H1 (cell line): ENCODE measurements around the gene TMEM59L. TPM values are rescaled to one million over a fixed set of nuclear protein-coding genes. Genes with fewer than 3 reads are reported as not detected.

ENCODE experiments used
- CTCF ChIA-PET: fragments of 300-600 bp; sonication (Branson Sonifier 250); formaldehyde crosslinking; loops from one replicate; lab custom pipeline; 2021; ENCODE audit not compliant: partially characterized antibody; lab: Charles Lee
- POLR2A ChIA-PET: fragments of 300-600 bp; sonication (Branson Sonifier 250); formaldehyde crosslinking; loops from one replicate; lab custom pipeline; 2021; ENCODE audit warnings: inconsistent platforms; ENCODE audit not compliant: partially characterized antibody; lab: Charles Lee
- DNase-seq, 2 experiments: peaks; one replicate each; pipeline versions ENCODE4 v3.0.0 to v3.0.0-alpha.2; 2010 to 2022; ENCODE audit warnings: low spot score in 2 of 2, low read depth in 1 of 2, mixed read lengths in 1 of 2
- FAIRE-seq: peaks from 2 replicates; lab custom pipeline; 2011; peaks lifted over from hg19 to GRCh38; lab: Jason Lieb, UNC
- H2AFZ ChIP-seq: 2 replicates; pipeline ENCODE4 v1.8.1; 2012; ENCODE audit warnings: low read length, inconsistent platforms
- H2AK5ac ChIP-seq: 2 replicates; pipeline ENCODE4 v1.6.1; 2013; ENCODE audit warnings: low read depth, low read length
- H2BK120ac ChIP-seq: replicated peaks from 2 replicates; pipeline ENCODE3; 2013; ENCODE audit warnings: low read depth, low read length, inconsistent platforms
- H2BK12ac ChIP-seq: 2 replicates; pipeline ENCODE4 v1.6.1; 2013; ENCODE audit warnings: low read depth, low read length
- H2BK15ac ChIP-seq: 2 replicates; pipeline ENCODE4 v1.6.1; 2013; ENCODE audit warnings: low read length
- H2BK20ac ChIP-seq: 2 replicates; pipeline ENCODE4 v1.6.1; 2013; ENCODE audit warnings: low read length
- H2BK5ac ChIP-seq: 2 replicates; pipeline ENCODE4 v1.6.1; 2013; ENCODE audit warnings: low read depth, low read length
- H3K14ac ChIP-seq: 2 replicates; pipeline ENCODE4 v1.6.1; 2013; ENCODE audit warnings: inconsistent platforms; ENCODE audit not compliant: insufficient read length
- H3K18ac ChIP-seq: 2 replicates; pipeline ENCODE4 v1.6.1; 2013; ENCODE audit warnings: low read length; ENCODE audit errors: extremely low read depth
- H3K23ac ChIP-seq: 2 replicates; pipeline ENCODE4 v1.6.1; 2013; ENCODE audit warnings: inconsistent platforms; ENCODE audit not compliant: insufficient read length
- H3K23me2 ChIP-seq: 2 replicates; pipeline ENCODE4 v1.6.1; 2013; ENCODE audit warnings: low read depth, low read length
- H3K27ac ChIP-seq: 2 replicates; pipeline ENCODE4 v1.6.1; 2011; ENCODE audit warnings: low read depth, low read length, inconsistent platforms
- H3K27me3 ChIP-seq, 4 experiments: replicated peaks in 1 of 4; 1 replicate in 1 of 4; 2 replicates in 3 of 4; pipeline versions ENCODE4 v1.6.1 to v1.8.1; 2011 to 2013; ENCODE audit warnings: low read length in 3 of 4, mild to moderate bottlenecking in 3 of 4, inconsistent platforms in 2 of 4, mixed read lengths in 2 of 4, moderate library complexity in 1 of 4; ENCODE audit not compliant: control insufficient read depth in 3 of 4, insufficient read depth in 3 of 4; ENCODE audit errors: extremely low read depth in 1 of 4
- H3K36me3 ChIP-seq, 4 experiments: 2 replicates each; pipeline versions ENCODE4 v1.6.1 to v1.8.1; 2011 to 2013; ENCODE audit warnings: mild to moderate bottlenecking in 4 of 4, low read length in 3 of 4, moderate library complexity in 2 of 4, control low read depth in 1 of 4, inconsistent platforms in 1 of 4; ENCODE audit not compliant: insufficient read depth in 4 of 4, control insufficient read depth in 2 of 4
- H3K4ac ChIP-seq: replicated peaks from 2 replicates; pipeline ENCODE3; 2013; ENCODE audit warnings: low read length, low read depth, mixed read lengths, inconsistent platforms; ENCODE audit not compliant: insufficient read length
- H3K4me1 ChIP-seq, 4 experiments: replicated peaks in 1 of 4; 1 replicate in 1 of 4; 2 replicates in 3 of 4; pipeline versions ENCODE4 v1.6.1 to v1.8.1; 2011 to 2013; ENCODE audit warnings: low read length in 3 of 4, inconsistent platforms in 2 of 4, mixed read lengths in 1 of 4; ENCODE audit not compliant: insufficient read depth in 4 of 4, control insufficient read depth in 3 of 4
- H3K4me2 ChIP-seq, 2 experiments: 2 replicates each; pipeline versions ENCODE4 v1.6.1 to v1.8.1; 2011 to 2013; ENCODE audit warnings: low read depth in 2 of 2, low read length in 2 of 2, control low read depth in 1 of 2, inconsistent platforms in 1 of 2, mild to moderate bottlenecking in 1 of 2; ENCODE audit not compliant: insufficient read depth in 1 of 2
- H3K4me3 ChIP-seq, 4 experiments: fragments of 200-600, 300-600 bp in 1 of 4; sonication (generic), shearing (Covaris generic), sonication (Bioruptor Twin) in 1 of 4; 2 replicates each; pipeline versions ENCODE4 v1.5.1 to v1.8.1; 2011 to 2016; ENCODE audit warnings: low read length in 4 of 4, low read depth in 3 of 4, control low read depth in 2 of 4, inconsistent platforms in 2 of 4, mild to moderate bottlenecking in 2 of 4, mixed read lengths in 1 of 4, moderate library complexity in 1 of 4; ENCODE audit not compliant: insufficient read depth in 2 of 4; ENCODE audit errors: extremely low read depth in 1 of 4
- H3K56ac ChIP-seq: replicated peaks from 2 replicates; pipeline ENCODE3; 2013; ENCODE audit warnings: low read depth, mild to moderate bottlenecking, mixed read lengths, low read length, inconsistent platforms; ENCODE audit not compliant: insufficient read length
- H3K79me1 ChIP-seq: 2 replicates; pipeline ENCODE4 v1.6.1; 2013; ENCODE audit warnings: low read depth, low read length, control low read depth
- H3K79me2 ChIP-seq, 2 experiments: 2 replicates each; pipeline versions ENCODE4 v1.6.1 to v1.8.1; 2012 to 2013; ENCODE audit warnings: low read length in 2 of 2, mild to moderate bottlenecking in 2 of 2, inconsistent platforms in 1 of 2; ENCODE audit not compliant: insufficient read depth in 2 of 2, control insufficient read depth in 1 of 2
- H3K9ac ChIP-seq, 4 experiments: replicated peaks in 1 of 4; 1 replicate in 1 of 4; 2 replicates in 3 of 4; pipeline versions ENCODE4 v1.6.1 to v1.8.1; 2011 to 2013; ENCODE audit warnings: low read depth in 3 of 4, low read length in 3 of 4, control low read depth in 2 of 4, mild to moderate bottlenecking in 2 of 4, moderate library complexity in 2 of 4, inconsistent platforms in 1 of 4; ENCODE audit errors: extremely low read depth in 1 of 4
- H3K9me3 ChIP-seq, 2 experiments: 2 replicates each; pipeline versions ENCODE4 v1.6.1 to v1.8.1; 2012 to 2013; ENCODE audit warnings: mild to moderate bottlenecking in 2 of 2, moderate library complexity in 2 of 2, control low read depth in 1 of 2, inconsistent platforms in 1 of 2, low read depth in 1 of 2, low read length in 1 of 2, mixed read lengths in 1 of 2; ENCODE audit not compliant: insufficient read depth in 2 of 2
- H4K20me1 ChIP-seq, 2 experiments: replicated peaks in 1 of 2; 2 replicates each; pipeline versions ENCODE3 to v1.8.1; 2011 to 2013; ENCODE audit warnings: inconsistent platforms in 2 of 2, low read length in 2 of 2, mild to moderate bottlenecking in 1 of 2; ENCODE audit not compliant: insufficient read depth in 2 of 2, control insufficient read depth in 1 of 2
- H4K5ac ChIP-seq: 2 replicates; pipeline ENCODE4 v1.6.1; 2013; ENCODE audit warnings: low read length, low read depth, mixed read lengths, inconsistent platforms; ENCODE audit not compliant: insufficient read length
- H4K8ac ChIP-seq: 2 replicates; pipeline ENCODE4 v1.8.0; 2013; ENCODE audit warnings: mild to moderate bottlenecking, moderate library complexity, low read length, inconsistent platforms; ENCODE audit not compliant: insufficient read depth; ENCODE audit errors: extremely low read depth
- H4K91ac ChIP-seq: replicated peaks from 2 replicates; pipeline ENCODE3; 2013; ENCODE audit warnings: low read length, mixed read lengths, inconsistent platforms; ENCODE audit not compliant: insufficient read length
- CHD2 ChIP-seq: IDR thresholded peaks from 2 replicates; pipeline ENCODE4 v1.6.1; 2012; ENCODE audit warnings: low read length, improper control_type of control experiment
- HDAC2 ChIP-seq, 2 experiments: fragments of 300-600 bp in 1 of 2; sonication (generic) in 1 of 2; IDR thresholded peaks; 2 replicates each; pipeline ENCODE4 v1.6.1; 2011 to 2012; ENCODE audit warnings: low read depth in 2 of 2, low read length in 2 of 2, mild to moderate bottlenecking in 2 of 2, moderate library complexity in 2 of 2, borderline replicate concordance in 1 of 2, inconsistent platforms in 1 of 2
- KDM1A ChIP-seq: fragments of 200-600, 300-600 bp; sonication (generic); IDR thresholded peaks from 2 replicates; pipeline ENCODE4 v1.7.1; 2016; ENCODE audit warnings: mild to moderate bottlenecking, low read length, borderline replicate concordance
- NANOG ChIP-seq: IDR thresholded peaks from 2 replicates; pipeline ENCODE4 v1.6.1; 2011; ENCODE audit warnings: low read length, low read depth, mild to moderate bottlenecking, inconsistent platforms; ENCODE audit not compliant: insufficient read depth, poor library complexity, severe bottlenecking
- POLR2A ChIP-seq, 2 experiments: IDR thresholded peaks; 1 replicate in 1 of 2; 2 replicates in 1 of 2; pipeline ENCODE4 v1.6.1; 2011; ENCODE audit warnings: low read depth in 2 of 2, low read length in 2 of 2, mild to moderate bottlenecking in 2 of 2; ENCODE audit errors: control extremely low read depth in 1 of 2
- SIN3A ChIP-seq, 2 experiments: IDR thresholded peaks in 1 of 2; conservative IDR thresholded peaks in 1 of 2; 2 replicates each; pipeline ENCODE4 v1.6.1; 2011 to 2012; ENCODE audit warnings: low read length in 2 of 2, improper control_type of control experiment in 1 of 2, low read depth in 1 of 2, mild to moderate bottlenecking in 1 of 2
- SP1 ChIP-seq: IDR thresholded peaks from 2 replicates; pipeline ENCODE4 v1.6.1; 2011; ENCODE audit warnings: low read depth, low read length
- WGBS, 2 experiments: shearing (Covaris generic) in 1 of 2; methylation state at CpG; one replicate each; pipeline versions ENCODE4 v1.1.6 to v1.1.7; 2013 to 2015; ENCODE audit warnings: low lambda C conversion rate in 2 of 2, mixed read lengths in 2 of 2, inconsistent platforms in 1 of 2, low coverage in 1 of 2, missing lambda C conversion rate in 1 of 2; ENCODE audit not compliant: insufficient replicate concordance in 2 of 2, insufficient coverage in 1 of 2, insufficient read length in 1 of 2; ENCODE audit errors: extremely low coverage in 1 of 2, missing lambda C conversion rate in 1 of 2; 5-methylcytosine and 5-hydroxymethylcytosine counted together
- polyA plus RNA-seq, 7 experiments: library from polyadenylated mRNA; depleted of rRNA in 3 of 7; stranded (reverse) in 5 of 7; unstranded in 2 of 7; fragments of >200 nt in 5 of 7; fragments of 200-250 nt in 2 of 7; gene quantifications; 1 replicate in 5 of 7; 2 replicates in 1 of 7; 4 replicates in 1 of 7; pipeline versions ENCODE4 v1.2.1 to v1.2.3, GENCODE V29; 2011 to 2013; ENCODE audit warnings: missing spikeins in 2 of 7, mixed read lengths in 2 of 7
- total RNA-seq: library from RNA; stranded (reverse); fragmentation: NEBNext Ultra II Directional; extraction: Animal tissue kit (Norgen Biotek cat#: 25700); gene quantifications from 2 replicates; pipeline ENCODE4 v1.2.1, GENCODE V29; 2021

TMEM59L gene
- total and polyA plus RNA-seq, 2 of the 8 experiments (the other 6 are each of a cell fraction or from before 2014, with no cell fraction given): 4.0 to 12.2 TPM

- H3K9ac ChIP-seq: no peak overlapping the region
- H3K4me3 ChIP-seq: no peak overlapping the region; a peak in 1 of 8 replicates
- H2BK20ac ChIP-seq: no peak overlapping the region
- no peak for FAIRE-seq
- H4K91ac ChIP-seq: no peak overlapping the region
- no peaks in the 10 kb centered on the region for H3K36me3 ChIP-seq
- H3K27ac ChIP-seq: no peak overlapping the region
- no peak overlapping the region for H2BK120ac ChIP-seq
- ChIA-PET CTCF (interaction anchor here (0.6 to 12.5 kb wide), 6 partner anchors 9 to 175 kb away, joined by 3 to 139 read pairs (median 4); partner anchors contain the start of gene REX1BD), POLR2A (interaction anchor here (1.6 to 3.1 kb wide), 2 partner anchors 7 to 13 kb away, joined by 3 to 18 read pairs; partner anchors contain the start of gene REX1BD)
- no peak overlapping the region for H2AFZ ChIP-seq
- no peak overlapping the region for H3K23ac ChIP-seq
- no peak overlapping the region for H3K14ac ChIP-seq
- H3K27me3 ChIP-seq: peaks cover 0 to 11% (median 7%) of the 10 kb centered on the region in 4 experiments; a peak in 5 of 7 replicates
- H3K4me1 ChIP-seq: peaks cover 0 to 31% (median 24%) of the 10 kb centered on the region in 4 experiments; a peak in 6 of 7 replicates
- peak overlapping the region; percentile 75; the same call in 1 of the 2 replicates for H2BK12ac ChIP-seq
- peak overlapping the region; percentile 9 to 22; a peak in 2 of 4 replicates for H3K4me2 ChIP-seq
- no peak overlapping the region for H3K4ac ChIP-seq
- peaks cover 6% of the 10 kb centered on the region for H3K23me2 ChIP-seq
- H2BK15ac ChIP-seq: peak overlapping the region; percentile 81; the same call in 1 of the 2 replicates
- H3K18ac ChIP-seq: peak overlapping the region; percentile 48; the same call in 1 of the 2 replicates
- H2AK5ac ChIP-seq: no peak overlapping the region
- H3K79me2 ChIP-seq: no peaks in the 10 kb centered on the region
- no peak overlapping the region for H4K5ac ChIP-seq
- DNase-seq: peak in 1 of 2 experiments; percentile 91
- TF ChIP-seq NANOG (no peak), CHD2 (no peak), KDM1A (no peak), SIN3A (conservative IDR thresholded peaks at IDR 0.05 in 1 of 2, IDR thresholded peaks at IDR 0.05 in 1 of 2; ENCODE audit: low read depth in 1 of 2, low read length in 2 of 2) (no peak), SP1 (no peak), HDAC2 (IDR thresholded peaks at IDR 0.05; ENCODE audit: borderline replicate concordance in 1 of 2, low read depth in 2 of 2, low read length in 2 of 2) (no peak), POLR2A (IDR thresholded peaks at IDR 0.05; ENCODE audit: control extremely low read depth in 1 of 2, low read depth in 2 of 2, low read length in 2 of 2) (no peak)
- 68% methylated on average over 18 of the region's 21 CpGs; no CpG with 5 or more reads in 1 of the 2 experiments for WGBS, 2 experiments
- peak overlapping the region; percentile 47 for H4K8ac ChIP-seq
- H4K20me1 ChIP-seq: no peaks in the 10 kb centered on the region
- H3K56ac ChIP-seq: no peak overlapping the region
- H3K79me1 ChIP-seq: no peaks in the 10 kb centered on the region
- H2BK5ac ChIP-seq: peak overlapping the region; percentile 44; the same call in 1 of the 2 replicates
- H3K9me3 ChIP-seq: no peaks in the 10 kb centered on the region
These were observed 15.9 kb upstream of the TMEM59L start for GRCh38 chr19:18596752-18597157.
